ENCODE results near the gene NAP1L4.

- no peak for TF ChIP-seq CTCF (IDR thresholded peaks at IDR 0.05; ENCODE audit: poor library complexity, severe bottlenecking)
- TF ChIP-seq POLR2AphosphoS5 (IDR thresholded peaks at IDR 0.05) = no peak
- no peak for TF ChIP-seq EP300 (conservative IDR thresholded peaks at IDR 0.05; ENCODE audit: poor library complexity, severe bottlenecking)
- no peak for TF ChIP-seq REST (IDR thresholded peaks at IDR 0.05; ENCODE audit: borderline replicate concordance)
- TF ChIP-seq EZH2 (IDR thresholded peaks at IDR 0.05; ENCODE audit: borderline replicate concordance, insufficient read depth, low read length, poor library complexity, severe bottlenecking) = no peak
- no peak for TF ChIP-seq MXI1 (conservative IDR thresholded peaks at IDR 0.05; ENCODE audit: poor library complexity, severe bottlenecking)
These were observed 77.5 kb downstream of the NAP1L4 start for GRCh38 chr11:2914455-2915195.

Data from neural cell (in vitro differentiated cells).